ENCODE results near the gene GPI. TPM values are rescaled to one million over a fixed set of nuclear protein-coding genes. Genes with fewer than 3 reads are reported as not detected.

GPI gene
- total RNA-seq, 1 donor from 2014 or later: 185 TPM

DNA sequence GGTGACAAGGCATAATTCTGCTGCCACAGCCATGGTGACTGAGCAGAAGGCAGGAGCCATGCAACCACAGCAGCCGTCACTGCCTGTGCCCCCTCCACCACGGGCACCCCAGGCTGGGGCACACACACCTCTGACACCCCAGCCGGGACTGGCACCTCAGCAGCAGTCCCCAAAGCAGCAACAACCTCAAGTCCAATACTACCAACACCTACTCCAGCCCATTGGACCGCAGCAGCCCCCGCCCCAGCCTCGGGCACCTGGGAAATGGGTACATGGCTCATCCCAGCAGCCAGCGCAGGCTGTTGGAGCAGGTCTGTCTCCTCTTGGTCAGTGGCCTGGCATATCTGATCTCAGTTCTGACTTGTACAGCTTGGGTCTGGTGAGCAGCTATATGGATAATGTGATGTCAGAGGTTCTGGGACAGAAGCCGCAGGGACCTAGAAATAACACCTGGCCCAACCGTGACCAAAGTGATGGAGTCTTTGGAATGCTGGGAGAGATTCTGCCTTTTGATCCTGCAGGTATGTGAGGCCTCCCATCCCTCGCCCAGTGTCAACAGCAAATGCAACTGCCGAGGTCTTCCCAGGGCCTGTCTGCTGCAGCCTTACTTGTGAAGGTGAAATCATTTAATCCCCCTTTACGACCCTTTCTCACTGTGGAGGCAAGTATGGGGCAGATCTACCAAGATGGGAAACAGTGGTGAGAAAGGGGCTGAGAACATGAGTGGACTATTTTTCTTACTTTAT is 22.9 kb upstream of the GPI start:
- no peak for DNase-seq

DNA sequence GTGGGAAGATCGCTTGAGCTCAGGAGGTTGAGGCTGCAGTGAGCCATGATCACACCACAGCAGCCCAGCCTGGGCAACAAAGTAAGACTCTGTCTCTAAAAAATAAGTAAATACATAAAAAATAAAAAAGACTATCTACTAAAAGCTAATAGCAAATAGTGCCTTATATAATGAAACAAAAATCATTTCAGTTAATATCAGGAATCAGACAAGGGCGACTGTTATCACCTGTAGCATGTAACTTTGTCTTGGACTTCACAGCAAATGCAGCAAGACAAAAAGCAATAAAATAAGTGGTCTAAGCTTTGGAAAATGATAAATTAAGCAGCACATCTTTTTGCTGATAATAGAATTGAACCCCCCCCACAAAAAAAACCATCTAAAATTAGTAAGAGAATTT is 21.2 kb upstream of the GPI start:
- DNase-seq: no peak

DNA sequence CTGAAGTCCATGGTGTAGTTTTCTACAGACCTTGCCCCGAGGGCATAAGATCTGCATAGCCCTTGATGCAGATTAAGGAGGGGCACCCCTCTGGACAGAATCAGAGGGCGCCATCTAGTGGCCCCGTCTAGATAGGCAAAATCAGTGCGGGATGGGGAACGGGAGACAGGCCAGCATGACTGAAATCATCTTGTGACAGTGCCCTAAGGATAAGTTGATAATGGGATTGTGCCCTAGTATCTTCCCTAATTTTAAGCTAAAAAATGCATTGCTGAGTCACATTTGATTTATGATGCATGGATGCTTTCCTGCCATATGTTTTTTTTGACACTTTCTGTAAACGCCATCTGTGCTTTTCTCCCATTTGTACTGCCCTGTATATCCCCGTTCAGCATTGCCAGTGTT is 19.0 kb upstream of the GPI start:
- DNase-seq: peak; percentile 30

- DNase-seq: no peak
These were observed 17.3 kb upstream of the GPI start for GRCh38 chr19:34347561-34348165.

- no peak for DNase-seq
These were observed 16.0 kb upstream of the GPI start for GRCh38 chr19:34348899-34349487.

DNA sequence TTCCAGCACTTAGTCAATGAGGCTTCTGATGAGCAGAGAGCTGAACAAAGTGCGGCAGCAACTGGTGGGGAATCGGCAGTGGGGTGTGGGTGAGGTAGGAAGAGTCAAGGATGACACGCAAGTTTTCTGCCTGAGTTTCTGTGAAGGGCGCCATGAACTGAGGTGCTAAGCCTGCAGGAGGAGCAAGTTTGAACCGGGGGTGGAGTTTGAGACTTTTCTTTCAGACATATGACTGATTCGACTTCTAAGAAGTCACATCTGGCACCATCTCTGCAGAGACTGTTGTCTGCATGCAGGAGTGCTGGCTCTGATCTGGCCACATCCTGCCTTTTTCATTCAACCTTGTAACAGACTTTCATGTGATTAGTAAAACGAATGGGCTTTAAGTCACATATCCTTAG is 14.8 kb upstream of the GPI start:
- DNase-seq: peak; percentile 14

DNA sequence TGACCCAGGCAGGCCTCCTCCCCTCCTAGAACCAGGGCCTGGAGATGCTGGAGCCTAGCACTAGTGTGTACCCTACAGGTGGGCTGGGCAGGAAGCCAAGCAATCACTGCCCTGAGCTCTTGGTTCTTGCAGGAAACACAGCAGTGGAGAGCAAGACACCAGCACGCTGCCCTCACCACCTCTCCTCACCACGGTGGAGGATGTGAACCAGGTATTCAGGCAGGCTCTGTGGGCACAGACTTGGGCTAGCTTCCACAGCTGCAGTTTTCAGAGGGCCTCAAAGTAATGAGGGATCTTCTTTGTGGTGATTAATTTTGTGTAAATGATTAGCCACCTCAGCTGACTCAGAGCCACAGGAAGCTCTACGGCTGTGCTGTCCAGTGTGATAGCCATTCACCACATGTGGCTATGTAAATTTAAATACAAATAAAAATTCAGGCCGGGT is 13.6 kb upstream of the GPI start:
- no peak for DNase-seq

DNA sequence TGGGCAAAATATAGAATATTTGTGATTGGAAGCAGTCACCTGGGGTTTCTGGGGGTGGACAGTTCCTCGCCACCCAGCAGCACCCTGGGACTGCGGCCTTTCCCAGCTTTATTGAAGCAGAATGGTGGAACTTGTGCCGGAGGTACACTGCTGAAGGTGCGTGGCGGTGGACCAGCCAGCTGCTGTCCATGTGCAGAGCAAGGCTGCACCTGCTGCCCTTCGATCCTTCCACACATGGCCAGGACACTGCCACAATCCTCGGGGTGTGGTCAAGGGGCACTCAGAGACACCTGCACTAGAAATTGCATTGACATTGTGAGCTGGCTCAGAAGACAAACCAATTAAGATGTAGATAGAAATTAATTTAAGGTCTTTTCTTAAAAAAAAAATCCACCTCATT is 11.4 kb upstream of the GPI start:
- no peak for DNase-seq

GRCh38 chr19:34355201-34355600 is 9.8 kb upstream of the GPI start:
- DNase-seq: no peak

GRCh38 chr19:34356875-34357274 is 8.1 kb upstream of the GPI start:
- DNase-seq: no peak

DNA sequence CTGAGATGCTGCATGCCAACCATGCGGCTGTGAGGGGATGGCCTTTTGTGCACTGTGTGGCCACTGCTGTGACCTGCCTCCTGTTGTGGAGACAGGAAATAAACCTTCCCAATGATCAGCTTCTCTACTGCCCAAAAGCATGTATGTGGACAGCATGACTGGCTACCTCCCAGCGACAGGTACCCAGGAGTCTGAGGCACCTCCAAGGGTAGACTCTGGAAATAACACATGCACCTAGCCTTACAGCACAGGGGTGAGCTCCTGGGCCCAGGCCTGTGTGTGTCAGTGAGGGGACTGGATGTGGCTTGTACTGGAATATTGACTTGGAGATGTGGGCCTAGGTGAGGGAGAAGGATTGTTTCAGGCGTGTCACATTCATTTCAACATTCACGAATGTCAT is 7.6 kb upstream of the GPI start:
- no peak for DNase-seq

- DNase-seq: peak; percentile 98
These were observed 5.6 kb upstream of the GPI start for GRCh38 chr19:34359140-34359953.

DNA sequence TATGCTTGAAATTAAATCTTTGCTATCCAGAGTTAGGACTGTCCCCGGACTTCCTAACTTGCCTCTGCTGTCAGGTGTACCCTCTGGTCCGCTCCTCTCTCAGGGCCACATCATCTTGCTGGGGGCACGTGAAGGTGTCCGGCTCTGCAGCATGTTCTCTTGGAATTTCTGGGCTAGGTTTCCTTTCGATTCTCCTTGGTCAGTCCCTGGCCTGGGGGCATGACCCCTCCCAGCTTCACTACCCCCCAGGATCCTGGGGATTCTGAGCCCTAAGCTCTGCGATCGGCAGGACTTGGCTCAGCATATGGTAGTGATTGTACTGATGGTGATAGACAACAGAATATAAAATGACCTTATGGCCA is 5.1 kb upstream of the GPI start:
- no peak for DNase-seq

GRCh38 chr19:34360354-34360909 is 4.6 kb upstream of the GPI start:
- DNase-seq: no peak

GRCh38 chr19:34362679-34363069 is 2.3 kb upstream of the GPI start:
- DNase-seq: no peak

DNA sequence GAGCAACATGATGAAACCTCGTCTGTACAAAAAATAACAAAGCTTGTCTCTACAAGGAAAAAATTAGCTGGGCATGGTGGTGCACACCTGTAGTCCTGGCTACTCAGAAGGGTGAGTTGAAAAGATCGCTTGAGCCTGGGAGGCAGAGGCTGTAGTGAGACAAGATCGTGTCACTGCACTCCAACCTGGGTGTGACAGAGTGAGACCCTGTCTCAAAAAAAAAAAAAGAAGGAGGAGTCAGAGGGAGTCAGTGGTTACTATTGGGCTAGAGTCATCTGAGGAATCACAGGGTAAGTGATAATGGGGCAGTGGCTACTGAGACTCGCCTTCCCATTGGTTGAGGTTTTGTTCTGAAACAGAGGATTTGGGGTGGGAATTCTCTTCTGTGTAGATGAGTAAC is 1.9 kb upstream of the GPI start:
- no peak for DNase-seq

DNA sequence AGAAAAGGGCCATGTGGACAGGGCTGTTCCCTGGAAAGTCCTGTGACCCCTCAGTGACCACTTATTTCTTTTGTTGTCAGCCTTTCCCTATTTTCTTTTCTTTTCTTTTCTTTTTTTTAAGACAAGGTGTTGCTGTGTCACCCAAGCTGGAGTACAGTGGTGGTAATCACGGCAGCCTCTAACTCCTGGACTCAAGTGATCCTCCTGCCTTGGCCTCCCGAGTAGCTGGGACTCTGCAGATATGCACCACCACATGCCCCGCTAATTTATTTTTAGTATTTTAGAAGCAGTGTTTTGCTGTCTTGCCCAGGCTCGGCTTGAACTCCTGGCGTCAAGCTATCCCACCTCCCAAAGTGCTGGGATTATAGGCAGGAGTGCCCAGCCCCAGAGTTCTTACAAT is 1.1 kb upstream of the GPI start:
- no peak for DNase-seq

DNA sequence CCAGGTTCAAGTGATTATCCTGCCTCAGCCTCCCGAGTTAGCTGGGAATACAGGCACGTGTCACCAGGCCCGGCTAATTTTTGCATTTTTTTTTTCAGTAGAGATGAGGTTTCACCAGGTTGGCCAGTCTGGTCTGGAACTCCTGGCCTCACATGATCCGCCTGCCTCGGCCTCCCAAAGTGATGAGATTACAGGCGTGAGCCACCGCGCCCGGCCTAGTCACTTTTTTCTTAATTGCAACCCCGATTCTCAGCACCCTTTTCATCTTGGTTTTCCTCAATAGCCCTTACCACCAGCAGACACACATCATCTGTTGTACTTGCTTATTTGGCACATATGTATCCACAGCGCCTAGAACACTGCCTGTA is 550 bp upstream of the GPI start:
- DNase-seq: no peak

DNA sequence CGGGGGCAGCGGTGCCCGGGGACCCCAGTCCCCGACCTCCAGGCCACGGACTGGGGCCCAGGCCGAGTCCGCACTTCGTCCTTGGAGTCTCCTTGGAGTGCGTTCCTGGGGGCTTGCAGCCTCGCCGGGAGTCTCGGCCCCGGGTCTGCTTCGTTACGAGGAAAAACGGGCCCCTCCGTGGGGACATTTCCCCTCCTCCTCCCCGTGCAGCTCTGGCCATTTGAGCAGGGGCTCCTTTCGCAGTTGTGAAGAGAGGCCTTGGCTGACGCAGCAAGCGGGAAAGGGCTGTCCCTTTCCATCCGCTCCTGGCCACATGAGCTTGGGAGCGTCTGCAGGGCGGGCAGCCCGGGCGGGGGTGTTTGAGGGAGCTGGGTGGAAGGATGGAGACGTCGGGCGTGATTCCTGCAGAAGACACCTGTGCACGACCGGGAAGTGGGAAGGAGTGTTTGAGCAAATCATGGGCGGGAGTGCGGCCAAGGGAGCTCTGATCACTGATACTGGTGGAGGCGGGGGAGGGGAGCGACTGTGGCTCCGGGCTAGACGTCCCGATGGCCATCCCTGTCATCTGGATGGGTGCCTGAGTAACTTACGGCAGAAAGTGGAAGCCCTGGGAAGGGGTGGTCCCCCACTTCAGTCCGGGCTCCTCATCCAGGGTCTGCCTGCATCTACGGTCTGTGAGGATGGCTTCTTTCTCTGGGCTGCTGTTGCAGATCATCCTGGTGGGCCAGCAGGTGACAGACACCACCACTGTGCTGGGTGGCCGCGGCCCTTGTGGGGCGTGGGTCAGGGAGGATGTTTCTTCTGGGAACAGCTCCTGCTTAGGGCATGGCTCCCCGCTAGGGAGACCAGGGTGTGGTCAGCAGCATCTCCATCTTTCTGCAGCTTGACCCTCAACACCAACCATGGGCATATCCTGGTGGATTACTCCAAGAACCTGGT is 736 bp downstream of the GPI start:
- DNase-seq: peak; percentile 56

- DNase-seq: no peak
These were observed 2.0 kb downstream of the GPI start for GRCh38 chr19:34366738-34367623.

- no peak for DNase-seq
These were observed 2.6 kb downstream of the GPI start for GRCh38 chr19:34367624-34367957.
